Measurements from ENCODE around the gene LRFN2. TPM values are rescaled to one million over a fixed set of nuclear protein-coding genes. Genes with fewer than 3 reads are reported as not detected.

Gene LRFN2
- polyA plus RNA-seq, 1 of the 3 experiments (the other 2 are of a cell fraction) = 0.02 TPM

DNA sequence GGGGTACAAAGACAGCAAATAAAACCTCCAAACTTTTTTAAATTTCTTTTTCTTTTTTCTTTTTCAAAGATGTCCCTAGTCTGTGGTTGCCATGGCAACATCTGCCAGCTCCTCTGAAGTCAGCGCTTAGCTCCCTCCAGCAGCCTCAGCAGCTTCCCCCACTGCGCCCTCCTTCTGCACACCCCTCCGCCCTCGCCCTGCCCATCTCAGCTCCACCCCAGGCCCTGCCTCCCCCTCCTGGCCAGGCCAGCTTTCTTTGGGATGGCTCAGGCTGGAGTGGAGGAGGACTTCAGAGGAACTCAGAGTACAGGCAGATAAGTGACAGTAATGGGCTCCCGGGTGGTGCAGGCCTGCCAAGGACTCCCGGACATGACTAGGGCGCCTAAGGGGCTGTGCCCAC lies 104.6 kb downstream of the LRFN2 start:
- no peaks in the 10 kb centered on the region for H3K9me3 ChIP-seq
- peak; percentile 31 for DNase-seq
- no peaks in the 10 kb centered on the region for H3K27me3 ChIP-seq (ENCODE audit: insufficient read depth)
- no peaks in the 10 kb centered on the region for H4K20me1 ChIP-seq (ENCODE audit: insufficient read depth)
- TF ChIP-seq EZH2phosphoT487 (IDR thresholded peaks at IDR 0.05; ENCODE audit: borderline replicate concordance, low read depth) (no peak), MAX (IDR thresholded peaks at IDR 0.05; ENCODE audit: low read depth) (no peak), GATA2 (CRISPR knock-in tag; IDR thresholded peaks at IDR 0.05) (no peak), FOXM1 (IDR thresholded peaks at IDR 0.05; ENCODE audit: low read depth) (no peak), CHD2 (IDR thresholded peaks at IDR 0.05; ENCODE audit: low read length, partially characterized antibody) (no peak), CTCF (IDR thresholded peaks at IDR 0.05) (no peak)
- TF ChIP-seq, protein P1, sequence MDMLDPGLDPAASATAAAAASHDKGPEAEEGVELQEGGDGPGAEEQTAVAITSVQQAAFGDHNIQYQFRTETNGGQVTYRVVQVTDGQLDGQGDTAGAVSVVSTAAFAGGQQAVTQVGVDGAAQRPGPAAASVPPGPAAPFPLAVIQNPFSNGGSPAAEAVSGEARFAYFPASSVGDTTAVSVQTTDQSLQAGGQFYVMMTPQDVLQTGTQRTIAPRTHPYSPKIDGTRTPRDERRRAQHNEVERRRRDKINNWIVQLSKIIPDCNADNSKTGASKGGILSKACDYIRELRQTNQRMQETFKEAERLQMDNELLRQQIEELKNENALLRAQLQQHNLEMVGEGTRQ (IDR thresholded peaks at IDR 0.05; ENCODE audit: borderline replicate concordance, low read depth, low read length) = no peak
- H3K9ac ChIP-seq = no peak overlapping the region
- POLR2A ChIA-PET = no interaction called here
- H3K9me2 ChIP-seq = no peaks in the 10 kb centered on the region
- H3K4me2 ChIP-seq = no peak overlapping the region
- 59% methylated on average over 5 of the region's 7 CpGs for WGBS (ENCODE audit: low lambda C conversion rate)
- H3K79me2 ChIP-seq (ENCODE audit: insufficient read depth) = no peaks in the 10 kb centered on the region
- H3K36me3 ChIP-seq (replicated peaks in 1 of 2; ENCODE audit: control insufficient read depth in 1 of 2, insufficient read depth in 2 of 2, low read length in 1 of 2) = no peaks in the 10 kb centered on the region
- H2AFZ ChIP-seq (ENCODE audit: low read depth) = no peak overlapping the region
- H3F3A ChIP-seq (replicated peaks; ENCODE audit: insufficient read depth) = no peaks in the 10 kb centered on the region
- H3K4me3 ChIP-seq (ENCODE audit: low read depth in 2 of 2, low read length in 1 of 2) = no peak overlapping the region
- no peak overlapping the region; a peak in 1 of 4 replicates for H3K27ac ChIP-seq (ENCODE audit: low read depth in 2 of 2, low read length in 1 of 2)
- peaks cover 0 to 64% of the 10 kb centered on the region in 2 experiments; a peak in 3 of 4 replicates for H3K4me1 ChIP-seq (ENCODE audit: control insufficient read depth in 1 of 2, insufficient read depth in 2 of 2, low read depth in 1 of 2, low read length in 1 of 2)
- CTCF ChIA-PET = interaction anchor here (0.6 to 1.4 kb wide), 3 partner anchors 54 to 67 kb away, joined by 3 to 5 read pairs (median 3); no protein-coding TSS in a partner anchor

DNA sequence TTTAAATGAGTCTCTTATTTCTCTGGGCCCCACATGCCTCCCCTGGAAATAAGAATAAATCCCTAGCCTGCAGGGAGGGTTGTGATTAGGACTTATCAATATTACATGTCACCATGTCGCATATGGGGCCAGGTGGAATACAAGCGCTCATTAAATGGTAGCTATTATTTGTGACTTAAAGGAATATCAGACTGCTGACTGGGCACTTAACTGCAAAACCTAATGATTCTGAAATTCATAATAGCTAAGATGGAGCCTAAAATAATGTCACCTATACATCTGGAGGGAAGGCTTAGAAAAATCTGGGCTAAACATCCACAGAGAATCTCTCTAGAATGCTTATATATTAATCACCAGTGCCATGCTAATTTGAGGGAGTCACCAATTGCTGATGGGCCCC lies 106.5 kb downstream of the LRFN2 start:
- 67% methylated on average over 2 of the region's 2 CpGs for WGBS (ENCODE audit: low lambda C conversion rate)
- no peak overlapping the region for H2AFZ ChIP-seq (ENCODE audit: low read depth)
- no peak for DNase-seq
- no peaks in the 10 kb centered on the region for H3K9me3 ChIP-seq
- H3K36me3 ChIP-seq (replicated peaks in 1 of 2; ENCODE audit: control insufficient read depth in 1 of 2, insufficient read depth in 2 of 2, low read length in 1 of 2) = no peaks in the 10 kb centered on the region
- TF ChIP-seq, protein P2, sequence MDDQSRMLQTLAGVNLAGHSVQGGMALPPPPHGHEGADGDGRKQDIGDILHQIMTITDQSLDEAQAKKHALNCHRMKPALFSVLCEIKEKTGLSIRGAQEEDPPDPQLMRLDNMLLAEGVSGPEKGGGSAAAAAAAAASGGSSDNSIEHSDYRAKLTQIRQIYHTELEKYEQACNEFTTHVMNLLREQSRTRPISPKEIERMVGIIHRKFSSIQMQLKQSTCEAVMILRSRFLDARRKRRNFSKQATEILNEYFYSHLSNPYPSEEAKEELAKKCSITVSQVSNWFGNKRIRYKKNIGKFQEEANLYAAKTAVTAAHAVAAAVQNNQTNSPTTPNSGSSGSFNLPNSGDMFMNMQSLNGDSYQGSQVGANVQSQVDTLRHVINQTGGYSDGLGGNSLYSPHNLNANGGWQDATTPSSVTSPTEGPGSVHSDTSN (IDR thresholded peaks at IDR 0.05) = no peak
- no peaks in the 10 kb centered on the region for H3F3A ChIP-seq (replicated peaks; ENCODE audit: insufficient read depth)
- no peak overlapping the region for H3K9ac ChIP-seq
- no peaks in the 10 kb centered on the region for H3K9me2 ChIP-seq
- peaks cover 0 to 53% of the 10 kb centered on the region in 2 experiments; a peak in 3 of 4 replicates for H3K4me1 ChIP-seq (ENCODE audit: control insufficient read depth in 1 of 2, insufficient read depth in 2 of 2, low read depth in 1 of 2, low read length in 1 of 2)
- H3K79me2 ChIP-seq (ENCODE audit: insufficient read depth) = no peaks in the 10 kb centered on the region
- no peaks in the 10 kb centered on the region for H4K20me1 ChIP-seq (ENCODE audit: insufficient read depth)
- no peak overlapping the region for H3K4me2 ChIP-seq
- H3K27me3 ChIP-seq (ENCODE audit: insufficient read depth) = no peaks in the 10 kb centered on the region
- POLR2A ChIA-PET = no interaction called here
- no peak overlapping the region for H3K27ac ChIP-seq (ENCODE audit: low read depth in 2 of 2, low read length in 1 of 2)
- H3K4me3 ChIP-seq (ENCODE audit: low read depth in 2 of 2, low read length in 1 of 2) = no peak overlapping the region
- CTCF ChIA-PET = interaction anchor here (1.7 kb wide), 1 partner anchor 107 kb away, joined by 6 read pairs; the partner anchor contains the start of gene LRFN2
